IMR-90 (cell line): ENCODE data around the gene AHDC1.

Source experiments
- BHLHE40 ChIP-seq: fragments of 150-350 bp; IDR thresholded peaks from 2 replicates; pipeline ENCODE4 v1.6.1; 2016; ENCODE audit warnings: mild to moderate bottlenecking, low read depth, low read length
- CEBPB ChIP-seq: IDR thresholded peaks from 2 replicates; pipeline ENCODE4 v1.6.1; 2012; ENCODE audit warnings: low read depth, low read length, improper control_type of control experiment
- CHD1 ChIP-seq: IDR thresholded peaks from 2 replicates; pipeline ENCODE4 v1.6.1; 2012; ENCODE audit warnings: low read depth, low read length, improper control_type of control experiment
- MAZ ChIP-seq: IDR thresholded peaks from 2 replicates; pipeline ENCODE4 v1.6.1; 2012; ENCODE audit warnings: low read depth, mild to moderate bottlenecking, low read length, improper control_type of control experiment, moderate library complexity, borderline replicate concordance
- MXI1 ChIP-seq: IDR thresholded peaks from 2 replicates; pipeline ENCODE4 v1.6.1; 2012; ENCODE audit warnings: low read depth, mild to moderate bottlenecking, low read length, moderate library complexity, borderline replicate concordance
- NFE2L2 ChIP-seq: fragments of 150-350 bp; IDR thresholded peaks from 2 replicates; pipeline ENCODE4 v1.6.1; 2016; ENCODE audit warnings: low read depth, mild to moderate bottlenecking, low read length
- POLR2A ChIP-seq: IDR thresholded peaks from 2 replicates; pipeline ENCODE4 v1.6.1; 2012; ENCODE audit warnings: mild to moderate bottlenecking, low read depth, low read length
- RAD21 ChIP-seq: IDR thresholded peaks from 2 replicates; pipeline ENCODE4 v1.6.1; 2012; ENCODE audit warnings: low read length, improper control_type of control experiment
- RFX5 ChIP-seq: IDR thresholded peaks from 2 replicates; pipeline ENCODE4 v1.8.0; 2012; ENCODE audit warnings: low read depth, mild to moderate bottlenecking, low read length, moderate library complexity
- SMC3 ChIP-seq: fragments of 150-350 bp; IDR thresholded peaks from 2 replicates; pipeline ENCODE4 v1.6.1; 2016; ENCODE audit warnings: low read depth, mild to moderate bottlenecking, antibody characterized with exemption, low read length, moderate library complexity
- TF ChIP-seq, protein P1 (sequence below): conservative IDR thresholded peaks from 2 replicates; pipeline ENCODE4 v1.5.1; 2012; ENCODE audit warnings: mild to moderate bottlenecking, low read depth, low read length, improper control_type of control experiment
- TF ChIP-seq, protein P2 (sequence below): fragments of 150-350 bp; IDR thresholded peaks from 2 replicates; pipeline ENCODE4 v1.6.1; 2017; ENCODE audit warnings: mild to moderate bottlenecking, antibody characterized with exemption, low read length, low read depth
- TF ChIP-seq, protein P3 (sequence below): fragments of 150-350 bp; IDR thresholded peaks from 2 replicates; pipeline ENCODE4 v1.6.1; 2016; ENCODE audit warnings: low read depth, mild to moderate bottlenecking, low read length, moderate library complexity, borderline replicate concordance

DNA sequence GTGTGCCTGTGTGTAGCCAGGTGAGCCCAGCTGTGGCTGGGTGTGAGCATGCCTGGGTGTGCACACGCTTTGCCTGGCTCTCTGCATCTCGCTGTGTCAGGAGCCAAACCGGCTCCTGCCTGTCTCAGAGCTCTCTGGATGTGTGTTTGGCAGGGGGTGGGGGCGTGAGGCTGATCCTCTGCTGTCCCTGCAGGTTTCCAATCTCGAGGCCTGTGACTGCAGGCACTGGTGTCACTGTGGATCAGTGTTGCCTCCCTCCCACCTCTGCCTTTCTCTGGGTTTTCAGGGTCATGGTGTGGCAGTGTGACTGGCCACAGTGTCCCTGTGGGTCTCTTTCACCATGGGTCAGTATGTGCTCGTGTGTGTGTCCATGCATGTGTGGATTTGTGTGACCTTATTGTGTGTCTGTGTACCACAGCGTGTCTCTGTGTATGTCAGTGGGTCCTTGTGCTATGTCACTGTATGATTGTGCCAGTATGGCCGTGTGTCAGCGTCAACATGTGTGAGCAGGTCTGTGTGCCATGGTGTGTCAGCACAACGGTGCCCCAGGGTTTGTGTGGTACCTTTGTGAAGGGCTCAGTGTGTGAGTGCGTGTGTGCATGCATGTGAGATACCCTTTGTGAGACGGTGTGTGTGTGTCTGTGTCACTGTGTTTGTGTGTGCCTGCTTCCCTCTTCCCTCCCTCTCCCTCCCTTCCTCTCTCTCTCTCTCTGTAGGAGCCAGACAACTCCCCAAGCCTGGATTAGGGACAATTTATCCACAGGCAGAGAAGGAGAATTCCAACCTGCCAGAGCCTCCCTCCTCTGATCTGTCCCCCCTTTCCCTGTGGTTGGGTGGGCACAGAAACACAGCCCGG, 43.4 kb downstream of the AHDC1 start:
- TF ChIP-seq, protein P1, sequence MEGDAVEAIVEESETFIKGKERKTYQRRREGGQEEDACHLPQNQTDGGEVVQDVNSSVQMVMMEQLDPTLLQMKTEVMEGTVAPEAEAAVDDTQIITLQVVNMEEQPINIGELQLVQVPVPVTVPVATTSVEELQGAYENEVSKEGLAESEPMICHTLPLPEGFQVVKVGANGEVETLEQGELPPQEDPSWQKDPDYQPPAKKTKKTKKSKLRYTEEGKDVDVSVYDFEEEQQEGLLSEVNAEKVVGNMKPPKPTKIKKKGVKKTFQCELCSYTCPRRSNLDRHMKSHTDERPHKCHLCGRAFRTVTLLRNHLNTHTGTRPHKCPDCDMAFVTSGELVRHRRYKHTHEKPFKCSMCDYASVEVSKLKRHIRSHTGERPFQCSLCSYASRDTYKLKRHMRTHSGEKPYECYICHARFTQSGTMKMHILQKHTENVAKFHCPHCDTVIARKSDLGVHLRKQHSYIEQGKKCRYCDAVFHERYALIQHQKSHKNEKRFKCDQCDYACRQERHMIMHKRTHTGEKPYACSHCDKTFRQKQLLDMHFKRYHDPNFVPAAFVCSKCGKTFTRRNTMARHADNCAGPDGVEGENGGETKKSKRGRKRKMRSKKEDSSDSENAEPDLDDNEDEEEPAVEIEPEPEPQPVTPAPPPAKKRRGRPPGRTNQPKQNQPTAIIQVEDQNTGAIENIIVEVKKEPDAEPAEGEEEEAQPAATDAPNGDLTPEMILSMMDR: no peak
- TF ChIP-seq POLR2A (no peak), MXI1 (no peak), RFX5 (no peak), RAD21 (no peak), CEBPB (no peak), MAZ (no peak), BHLHE40 (no peak), SMC3 (no peak), NFE2L2 (no peak), CHD1 (no peak)
- TF ChIP-seq, protein P2, sequence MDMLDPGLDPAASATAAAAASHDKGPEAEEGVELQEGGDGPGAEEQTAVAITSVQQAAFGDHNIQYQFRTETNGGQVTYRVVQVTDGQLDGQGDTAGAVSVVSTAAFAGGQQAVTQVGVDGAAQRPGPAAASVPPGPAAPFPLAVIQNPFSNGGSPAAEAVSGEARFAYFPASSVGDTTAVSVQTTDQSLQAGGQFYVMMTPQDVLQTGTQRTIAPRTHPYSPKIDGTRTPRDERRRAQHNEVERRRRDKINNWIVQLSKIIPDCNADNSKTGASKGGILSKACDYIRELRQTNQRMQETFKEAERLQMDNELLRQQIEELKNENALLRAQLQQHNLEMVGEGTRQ: no peak
- TF ChIP-seq, protein P3, sequence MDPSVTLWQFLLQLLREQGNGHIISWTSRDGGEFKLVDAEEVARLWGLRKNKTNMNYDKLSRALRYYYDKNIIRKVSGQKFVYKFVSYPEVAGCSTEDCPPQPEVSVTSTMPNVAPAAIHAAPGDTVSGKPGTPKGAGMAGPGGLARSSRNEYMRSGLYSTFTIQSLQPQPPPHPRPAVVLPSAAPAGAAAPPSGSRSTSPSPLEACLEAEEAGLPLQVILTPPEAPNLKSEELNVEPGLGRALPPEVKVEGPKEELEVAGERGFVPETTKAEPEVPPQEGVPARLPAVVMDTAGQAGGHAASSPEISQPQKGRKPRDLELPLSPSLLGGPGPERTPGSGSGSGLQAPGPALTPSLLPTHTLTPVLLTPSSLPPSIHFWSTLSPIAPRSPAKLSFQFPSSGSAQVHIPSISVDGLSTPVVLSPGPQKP: no peak
